HG03097 (cell line): Measurements from ENCODE around the gene TICAM2.

Experiments used
- ATAC-seq: cut with Tn5 transposase; IDR thresholded peaks from one replicate; pipeline ENCODE4 v1.9.1; 2021; ENCODE audit not compliant: unreplicated experiment, low FRiP score

Gene TICAM2

GRCh38 chr5:115611873-115612272, 9.6 kb upstream of the TICAM2 start:
- ATAC-seq = no peak

GRCh38 chr5:115607935-115608334, 5.7 kb upstream of the TICAM2 start:
- ATAC-seq = no peak

- no peak for ATAC-seq
Observed at GRCh38 chr5:115605436-115605835, 3.2 kb upstream of the TICAM2 start.

- no peak for ATAC-seq
Observed at GRCh38 chr5:115602591-115603125, 379 bp upstream of the TICAM2 start.

GRCh38 chr5:115600766-115601165, 1.5 kb downstream of the TICAM2 start:
- no peak for ATAC-seq

- ATAC-seq = no peak
Observed at GRCh38 chr5:115599924-115600323, 2.4 kb downstream of the TICAM2 start.

- no peak for ATAC-seq
Observed at GRCh38 chr5:115599502-115599901, 2.8 kb downstream of the TICAM2 start.

- ATAC-seq = no peak
Observed at GRCh38 chr5:115594128-115595047, 7.9 kb downstream of the TICAM2 start.

GRCh38 chr5:115589043-115589442, 13.2 kb downstream of the TICAM2 start:
- no peak for ATAC-seq

- no peak for ATAC-seq
Observed at GRCh38 chr5:115588640-115589039, 13.6 kb downstream of the TICAM2 start.

- no peak for ATAC-seq
Observed at GRCh38 chr5:115586525-115587146, 15.6 kb downstream of the TICAM2 start.

- ATAC-seq = no peak
Observed at GRCh38 chr5:115585265-115585664, 17.0 kb downstream of the TICAM2 start.

- ATAC-seq = no peak
Observed at GRCh38 chr5:115584501-115584900, 17.8 kb downstream of the TICAM2 start.

GRCh38 chr5:115583474-115583873, 18.8 kb downstream of the TICAM2 start:
- no peak for ATAC-seq

- ATAC-seq = no peak
Observed at GRCh38 chr5:115580941-115581340, 21.3 kb downstream of the TICAM2 start.

GRCh38 chr5:115579747-115580173, 22.5 kb downstream of the TICAM2 start:
- ATAC-seq = peak; percentile 68

- no peak for ATAC-seq
Observed at GRCh38 chr5:115579216-115579615, 23.1 kb downstream of the TICAM2 start.

GRCh38 chr5:115578657-115579056, 23.6 kb downstream of the TICAM2 start:
- ATAC-seq = peak; percentile 51

- ATAC-seq = no peak
Observed at GRCh38 chr5:115577741-115578140, 24.5 kb downstream of the TICAM2 start.

GRCh38 chr5:115577329-115577728, 24.9 kb downstream of the TICAM2 start:
- ATAC-seq = no peak

GRCh38 chr5:115575167-115576070, 26.9 kb downstream of the TICAM2 start:
- ATAC-seq = no peak
